HG02763 (cell line): ENCODE measurements around the gene CNTD1.

Experiments used
- ATAC-seq: cut with Tn5 transposase; IDR thresholded peaks from one replicate; pipeline ENCODE4 v1.9.1; 2021; ENCODE audit warnings: mild to moderate bottlenecking, moderate library complexity; ENCODE audit not compliant: unreplicated experiment

CNTD1 gene

DNA sequence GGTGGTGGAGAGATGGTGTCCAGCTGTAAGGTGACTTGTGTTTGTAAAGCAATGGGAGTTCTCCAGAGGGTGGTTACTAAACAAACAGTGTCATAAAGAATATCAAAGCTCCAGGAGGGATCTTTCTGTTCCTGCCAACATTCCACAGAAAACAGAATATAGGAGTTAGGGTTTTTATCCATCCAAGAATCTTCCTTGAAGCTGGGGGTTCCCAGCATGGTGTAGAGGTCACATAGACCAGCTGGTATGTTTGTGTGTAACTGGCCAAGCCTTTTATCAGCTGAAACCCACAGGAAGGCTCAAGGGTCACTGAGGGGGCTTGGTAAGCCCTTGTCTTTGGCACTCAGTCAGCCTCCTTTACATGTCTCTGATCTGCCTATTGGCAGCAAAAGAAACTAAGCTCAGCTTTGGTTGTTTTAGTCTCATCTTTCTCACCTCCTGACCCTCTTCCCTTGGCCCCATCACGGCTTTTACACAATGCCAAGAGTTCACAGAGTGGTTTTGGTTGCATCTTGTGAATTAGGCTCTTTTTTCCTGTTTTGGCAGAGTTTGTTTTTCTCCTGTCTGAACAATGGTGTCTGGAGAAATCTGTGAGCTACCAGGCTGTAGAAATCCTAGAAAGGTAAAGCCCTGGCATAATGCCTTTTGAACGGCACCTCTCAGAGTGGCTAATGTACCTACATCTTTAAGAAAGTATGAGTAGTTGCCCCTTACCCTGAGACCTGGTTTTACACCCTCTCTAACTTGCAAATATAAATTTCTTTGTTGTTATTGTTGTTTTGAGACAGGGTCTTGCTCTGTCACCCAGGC, 4.6 kb downstream of the CNTD1 start:
- no peak for ATAC-seq

GRCh38 chr17:42804918-42805367, 6.3 kb downstream of the CNTD1 start:
- no peak for ATAC-seq

DNA sequence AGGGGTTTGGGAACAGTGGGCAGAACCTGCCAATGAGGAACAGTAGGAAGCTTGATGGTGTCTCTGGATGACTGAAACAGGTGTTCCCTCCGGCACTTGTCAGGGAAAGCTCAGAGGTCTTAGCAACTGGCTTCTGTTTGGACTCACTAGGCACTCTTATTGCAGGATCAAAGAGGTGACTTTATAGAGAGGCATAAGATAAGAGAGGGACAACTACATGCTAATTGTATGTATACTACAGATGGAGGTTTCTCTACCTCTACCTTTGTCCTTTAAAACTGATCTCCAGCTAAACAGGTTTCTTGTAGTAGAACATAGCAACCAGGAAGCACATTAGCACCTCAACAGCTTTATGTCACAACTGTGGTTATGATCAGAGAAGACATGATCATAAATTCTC, 7.6 kb downstream of the CNTD1 start:
- no peak for ATAC-seq

- ATAC-seq: no peak
These were observed 10.6 kb downstream of the CNTD1 start for GRCh38 chr17:42809250-42809649.

DNA sequence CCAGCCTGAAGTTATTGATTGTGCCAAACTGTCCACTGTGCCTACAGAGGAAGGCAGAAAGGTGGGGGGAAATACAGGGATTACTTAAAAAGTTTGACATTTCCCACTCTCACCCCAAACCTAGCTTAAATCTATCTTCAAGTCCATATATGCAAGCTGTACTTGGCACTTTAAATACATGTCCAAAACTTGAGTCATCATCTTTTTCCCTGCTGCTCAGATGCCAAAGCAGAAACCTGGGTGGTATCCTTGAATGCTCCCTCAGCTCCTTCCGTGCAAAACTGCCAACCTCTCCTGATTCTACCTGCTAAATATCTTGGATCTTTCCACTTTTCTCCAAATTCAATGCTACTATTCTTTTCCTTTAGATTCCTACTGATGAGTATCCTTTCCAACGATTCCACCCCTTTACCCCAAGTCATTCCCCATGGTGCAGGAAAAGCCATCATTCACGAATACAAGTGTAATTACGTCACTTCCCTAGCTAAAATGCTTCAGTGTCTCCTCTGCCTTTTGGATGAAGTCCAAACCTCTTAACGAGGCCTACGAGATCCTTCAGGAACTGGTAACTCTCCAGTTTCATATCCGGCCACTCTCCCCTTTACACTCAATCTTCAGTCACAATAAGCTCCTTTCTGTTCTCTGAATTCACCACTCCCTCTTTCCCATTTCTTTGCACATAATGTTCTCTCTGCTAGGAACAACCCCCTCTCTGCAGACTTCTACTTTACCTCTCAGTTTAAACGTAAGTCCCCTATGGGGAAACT, 16.2 kb downstream of the CNTD1 start:
- ATAC-seq: no peak

GRCh38 chr17:42817866-42818265, 19.2 kb downstream of the CNTD1 start:
- no peak for ATAC-seq

GRCh38 chr17:42818379-42818778, 19.7 kb downstream of the CNTD1 start:
- no peak for ATAC-seq

- no peak for ATAC-seq
These were observed 21.4 kb downstream of the CNTD1 start for GRCh38 chr17:42819939-42820535.

DNA sequence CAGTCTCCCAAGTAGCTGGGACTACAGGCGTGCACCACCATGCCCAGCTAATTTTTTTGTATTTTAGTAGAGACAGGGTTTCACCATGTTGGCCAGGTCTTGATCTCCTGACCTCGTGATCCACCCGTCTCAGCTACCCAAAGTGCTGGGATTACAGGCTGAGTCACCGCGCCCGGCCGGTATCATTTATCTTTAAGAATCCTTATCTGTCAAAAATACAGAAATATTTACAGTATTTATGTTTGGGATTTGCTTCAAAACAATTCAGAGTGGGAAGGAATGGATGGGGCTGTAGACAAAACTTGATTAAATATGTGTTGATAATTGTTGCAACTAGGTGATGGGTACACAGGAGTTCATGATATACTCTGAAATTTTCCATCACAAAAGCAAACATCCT, 22.5 kb downstream of the CNTD1 start:
- no peak for ATAC-seq

DNA sequence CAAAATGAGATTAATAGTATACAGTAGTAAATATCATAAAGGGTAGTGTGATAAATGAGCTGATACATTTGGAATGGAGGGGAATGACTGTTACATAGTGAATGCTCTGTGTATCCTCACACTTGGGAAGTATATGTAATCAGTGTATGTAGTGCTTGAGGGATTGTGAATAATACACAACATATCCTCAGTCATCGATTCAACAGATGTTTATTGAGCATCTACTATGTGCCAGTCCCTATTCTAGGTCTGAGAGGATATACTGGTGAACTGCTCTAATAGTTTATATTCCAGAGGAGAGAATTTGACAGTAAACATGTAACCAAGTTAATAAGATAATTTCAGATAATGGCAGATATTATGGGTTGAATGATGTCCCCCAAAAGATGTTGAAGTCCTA, 28.8 kb downstream of the CNTD1 start:
- ATAC-seq: no peak

GRCh38 chr17:42830971-42831370, 32.3 kb downstream of the CNTD1 start:
- no peak for ATAC-seq

- no peak for ATAC-seq
These were observed 33.7 kb downstream of the CNTD1 start for GRCh38 chr17:42832213-42832933.

GRCh38 chr17:42832934-42833766, 34.5 kb downstream of the CNTD1 start, which contains the start of gene PSME3:
PSME3 (plus strand) TSS chr17:42833397; CDS start chr17:42833632, 235 bp downstream.
- peak; percentile 85 for ATAC-seq

- ATAC-seq: peak; percentile 15
These were observed 35.2 kb downstream of the CNTD1 start for GRCh38 chr17:42833767-42834422.

GRCh38 chr17:42835732-42836131, 37.1 kb downstream of the CNTD1 start:
- no peak for ATAC-seq

- ATAC-seq: no peak
These were observed 43.5 kb downstream of the CNTD1 start for GRCh38 chr17:42841975-42842685.

GRCh38 chr17:42843358-42843934, 44.8 kb downstream of the CNTD1 start:
- no peak for ATAC-seq

DNA sequence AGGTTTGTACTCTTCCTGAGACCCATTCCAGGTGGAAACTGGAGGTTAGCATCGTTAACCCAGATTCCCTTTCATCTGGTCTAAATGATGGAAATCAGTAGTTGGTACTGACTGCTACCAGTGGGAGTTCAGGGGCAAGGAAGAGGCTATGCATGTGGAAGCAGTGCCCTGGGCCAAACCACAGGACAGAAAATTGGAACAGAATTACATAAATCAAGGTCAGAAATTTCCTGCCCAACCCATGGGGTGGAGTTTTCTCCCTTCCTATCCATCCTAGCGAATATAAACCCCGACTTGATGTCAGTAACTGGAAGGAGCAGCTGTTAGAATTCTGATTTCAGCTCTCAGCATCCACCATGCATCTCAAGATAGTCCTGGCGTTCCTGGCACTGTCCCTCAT, 45.6 kb downstream of the CNTD1 start, which contains the start of gene AOC2:
Gene AOC2 (plus strand): TSS at position 310 of the 400 bp plus-strand sequence. CDS start 47 bp downstream, at position 357.
- no peak for ATAC-seq
